HG02885 (cell line): ENCODE data around the gene HMGB2.

Experiments
- ATAC-seq: cut with Tn5 transposase; IDR thresholded peaks from one replicate; pipeline ENCODE4 v1.9.1; 2021; ENCODE audit warnings: mild to moderate bottlenecking; ENCODE audit not compliant: unreplicated experiment, poor library complexity

Gene HMGB2

GRCh38 chr4:173291899-173292298 is 42.3 kb downstream of the HMGB2 start:
- ATAC-seq, result no peak

DNA sequence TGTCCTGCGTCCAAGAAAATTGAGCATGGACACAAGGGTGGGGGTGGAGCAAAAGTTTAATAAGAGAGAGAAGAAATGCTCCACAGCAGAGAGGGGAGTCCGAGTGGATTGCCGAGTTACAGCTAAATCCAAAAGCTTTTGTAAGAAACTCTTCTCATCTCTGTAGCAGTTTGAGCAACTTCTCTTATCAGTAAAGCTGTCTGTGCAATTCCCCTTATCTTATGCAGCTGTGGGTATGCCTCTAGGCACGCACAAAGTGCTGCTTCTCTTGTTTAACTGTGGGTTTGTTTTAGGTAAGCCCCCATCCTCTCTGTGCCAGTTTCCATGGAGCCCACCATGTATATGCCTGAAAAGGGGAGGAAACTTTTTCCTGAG is 44.8 kb downstream of the HMGB2 start:
- peak; percentile 28 for ATAC-seq

DNA sequence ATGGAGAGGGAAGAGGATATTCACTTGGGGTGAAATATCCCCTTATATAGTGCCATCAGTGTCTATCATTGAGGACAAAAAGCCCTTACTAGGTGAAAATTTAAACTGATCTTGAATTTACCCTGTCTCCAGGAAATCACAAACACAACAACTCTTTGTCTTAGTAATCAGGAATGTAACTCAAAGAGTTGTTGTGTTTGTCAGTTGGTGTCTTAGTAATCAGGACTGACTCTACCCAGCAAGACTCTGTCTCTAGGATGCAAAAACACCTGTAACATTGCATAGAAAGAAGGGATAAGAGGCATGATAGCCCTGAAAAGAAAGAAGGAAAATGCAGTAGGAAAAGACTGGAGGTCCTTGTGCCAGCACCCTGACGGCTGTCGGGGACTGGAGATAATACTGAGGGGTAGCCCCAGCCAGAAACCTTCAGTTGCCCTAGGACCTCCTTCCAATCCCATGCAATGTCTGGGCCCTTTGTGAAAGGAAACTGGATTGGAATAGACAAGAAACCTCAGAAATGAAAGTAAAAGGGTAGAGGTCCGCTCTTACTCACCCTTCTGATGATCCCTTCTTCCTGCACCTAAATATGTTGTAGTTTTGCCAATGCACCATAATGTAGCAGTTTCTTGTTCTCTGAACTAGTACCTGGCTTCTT is 45.3 kb downstream of the HMGB2 start:
- ATAC-seq, result peak; percentile 62

GRCh38 chr4:173288296-173288695 is 45.9 kb downstream of the HMGB2 start:
- ATAC-seq, result peak; percentile 75

DNA sequence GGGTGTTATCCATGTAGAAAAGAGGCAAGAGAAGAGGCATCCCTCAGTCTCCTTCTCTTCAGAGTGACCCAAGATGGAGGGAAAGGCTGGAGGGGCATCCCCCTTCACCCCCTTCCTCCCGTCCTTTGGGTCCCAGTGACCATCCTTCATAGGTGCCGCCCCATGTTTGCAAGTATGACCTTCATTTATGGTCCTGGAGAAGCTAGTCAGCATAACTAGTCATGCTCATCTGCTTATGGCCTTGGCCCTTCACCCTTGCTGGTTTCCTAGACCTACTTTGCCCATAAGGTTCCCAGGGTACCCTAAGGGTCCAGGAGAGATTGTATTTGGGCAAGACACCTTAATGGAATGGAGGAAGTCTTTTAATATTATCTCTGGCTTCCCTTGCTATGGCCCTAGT is 46.7 kb downstream of the HMGB2 start:
- ATAC-seq, result no peak

GRCh38 chr4:173284463-173284862 is 49.7 kb downstream of the HMGB2 start:
- ATAC-seq, result no peak

- ATAC-seq, result no peak
Measured at GRCh38 chr4:173282626-173283025, 51.5 kb downstream of the HMGB2 start.

DNA sequence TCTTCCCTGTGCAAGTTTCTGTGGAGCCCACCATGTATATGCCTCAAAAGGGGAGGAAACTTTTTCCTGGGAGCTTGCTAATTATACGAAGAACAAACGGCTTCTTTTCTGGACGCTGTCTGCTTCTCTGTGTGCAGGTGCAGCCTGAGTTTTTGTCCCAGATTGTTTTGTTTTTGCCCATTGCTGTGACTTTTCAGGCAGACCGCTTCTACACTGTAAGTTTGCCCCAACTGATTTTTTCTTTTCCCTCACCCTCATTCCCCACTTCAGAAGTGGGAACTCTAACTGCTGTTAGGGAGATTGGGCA is 51.9 kb downstream of the HMGB2 start:
- no peak for ATAC-seq

GRCh38 chr4:173281406-173282255 is 52.5 kb downstream of the HMGB2 start:
- ATAC-seq, result no peak
